GM12891 (cell line): ENCODE measurements around the gene MTHFR. TPM values are rescaled to one million over a fixed set of nuclear protein-coding genes. Genes with fewer than 3 reads are reported as not detected.

Experiments
- DNase-seq: peaks from one replicate; pipeline ENCODE4 v3.0.0; 2011; ENCODE audit warnings: low spot score; ENCODE audit not compliant: insufficient read length
- FAIRE-seq: peaks from 2 replicates; lab custom pipeline; 2011; peaks lifted over from hg19 to GRCh38; lab: Jason Lieb, UNC
- PAX5 ChIP-seq: IDR thresholded peaks from 2 replicates; pipeline ENCODE4 v1.6.1; 2011; ENCODE audit warnings: low read length, moderate library complexity, mild to moderate bottlenecking; ENCODE audit not compliant: insufficient read depth, severe bottlenecking
- POLR2A ChIP-seq: IDR thresholded peaks from 2 replicates; pipeline ENCODE4 v1.6.1; 2011; ENCODE audit warnings: low read depth, low read length, control low read depth
- POLR2AphosphoS5 ChIP-seq: IDR thresholded peaks from 2 replicates; pipeline ENCODE4 v1.6.1; 2011; ENCODE audit warnings: low read depth, low read length, control low read depth
- POU2F2 ChIP-seq: IDR thresholded peaks from 2 replicates; pipeline ENCODE4 v1.6.1; 2011; ENCODE audit warnings: low read depth, mild to moderate bottlenecking, control low read depth, low read length, moderate library complexity
- SPI1 ChIP-seq: IDR thresholded peaks from 2 replicates; pipeline ENCODE4 v1.6.1; 2011; ENCODE audit warnings: low read depth, low read length, control low read depth
- TAF1 ChIP-seq: IDR thresholded peaks from 2 replicates; pipeline ENCODE4 v1.6.1; 2011; ENCODE audit warnings: low read depth, low read length, control low read depth
- polyA plus RNA-seq: library from polyadenylated mRNA; unstranded; fragments of >200 nt; gene quantifications from one replicate; pipeline ENCODE4 v1.2.1, GENCODE V29; 2012; ENCODE audit warnings: low read depth, missing spikeins, inconsistent platforms; ENCODE audit not compliant: missing spikeins

The MTHFR gene
- 7.0 TPM for polyA plus RNA-seq

DNA sequence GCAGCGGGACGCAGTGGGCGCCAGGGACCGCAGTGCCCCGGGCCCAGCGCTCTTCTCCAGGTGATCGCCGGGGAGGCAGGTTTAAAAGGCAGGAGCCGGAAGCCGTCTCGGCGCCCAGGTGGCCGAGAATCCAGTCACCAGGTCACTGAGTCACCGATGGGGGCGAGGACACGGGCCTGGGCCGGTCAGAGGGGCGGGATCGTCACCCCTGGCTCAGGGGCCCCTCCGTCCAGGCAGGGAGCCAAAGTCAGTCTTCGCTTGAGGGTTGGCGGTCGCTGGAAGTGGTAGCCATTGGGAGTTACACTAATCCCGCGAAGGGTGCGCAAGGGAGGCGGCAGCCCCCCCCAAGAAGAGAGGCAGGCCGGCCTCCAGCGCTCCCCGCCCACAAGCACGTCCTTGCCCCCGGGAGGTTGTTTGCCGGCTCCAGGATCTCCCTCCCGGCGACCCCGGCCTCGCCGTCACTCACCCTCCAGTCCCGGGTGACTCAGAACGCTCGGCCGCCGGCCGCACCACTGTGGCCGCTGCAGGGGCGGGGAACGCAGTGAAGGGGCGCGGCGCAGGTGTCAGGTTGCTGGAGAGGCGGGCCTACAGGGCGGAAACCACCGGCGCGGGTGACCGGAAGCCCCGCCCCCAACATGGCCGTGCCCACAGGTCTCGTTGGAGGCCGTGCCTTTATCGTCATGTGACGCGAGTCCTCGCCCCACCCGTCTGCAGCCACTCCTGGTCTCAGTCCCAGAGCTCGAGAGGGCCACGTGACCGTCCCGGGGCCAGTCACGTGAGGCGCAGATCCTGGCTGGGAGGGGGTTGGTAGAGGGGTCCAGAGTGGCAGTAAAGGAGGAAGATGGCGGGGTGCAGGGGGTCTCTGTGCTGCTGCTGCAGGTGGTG, at the start of gene MTHFR, which contains the start of gene CLCN6:
TSS of gene MTHFR (minus strand) at position 543 of the 885 bp plus-strand sequence. CDS start 2,848 bp downstream, outside the sequence.
TSS of gene CLCN6 (plus strand) at position 770 of the 885 bp plus-strand sequence. CDS start at position 842, 72 bp downstream.
- FAIRE-seq, result peak; percentile 99
- peak; percentile 98 for DNase-seq
- TF ChIP-seq POLR2A, result 0 out of 2 replicates have a peak, but pooled peaks have one; percentile 33
- no peak for TF ChIP-seq PAX5
- TF ChIP-seq POLR2AphosphoS5, result peak; percentile 52
- TF ChIP-seq TAF1, result no peak; the same call in none of the 2 replicates
- no peak for TF ChIP-seq SPI1
- no peak for TF ChIP-seq POU2F2

- no peak for FAIRE-seq
- no peak for TF ChIP-seq POLR2A
- no peak for TF ChIP-seq POLR2AphosphoS5
- no peak for TF ChIP-seq SPI1
- no peak for TF ChIP-seq POU2F2
- no peak for TF ChIP-seq PAX5
- no peak for TF ChIP-seq TAF1
Measured at GRCh38 chr1:11855430-11855829, 49.7 kb upstream of the MTHFR start.

GRCh38 chr1:11854519-11854918, 48.8 kb upstream of the MTHFR start:
- DNase-seq (no peak), FAIRE-seq (no peak)
- TF ChIP-seq TAF1 (no peak), POLR2A (no peak), SPI1 (no peak), PAX5 (no peak), POU2F2 (no peak), POLR2AphosphoS5 (no peak)

More at GRCh38 chr1:11855430-11855829, 49.7 kb upstream of the MTHFR start:
- no peak for DNase-seq

GRCh38 chr1:11851180-11851579, 45.4 kb upstream of the MTHFR start:
- TF ChIP-seq SPI1 (no peak), PAX5 (no peak), POLR2AphosphoS5 (no peak), POU2F2 (no peak), POLR2A (no peak), TAF1 (no peak)
- no peak for DNase-seq
- FAIRE-seq, result no peak

DNA sequence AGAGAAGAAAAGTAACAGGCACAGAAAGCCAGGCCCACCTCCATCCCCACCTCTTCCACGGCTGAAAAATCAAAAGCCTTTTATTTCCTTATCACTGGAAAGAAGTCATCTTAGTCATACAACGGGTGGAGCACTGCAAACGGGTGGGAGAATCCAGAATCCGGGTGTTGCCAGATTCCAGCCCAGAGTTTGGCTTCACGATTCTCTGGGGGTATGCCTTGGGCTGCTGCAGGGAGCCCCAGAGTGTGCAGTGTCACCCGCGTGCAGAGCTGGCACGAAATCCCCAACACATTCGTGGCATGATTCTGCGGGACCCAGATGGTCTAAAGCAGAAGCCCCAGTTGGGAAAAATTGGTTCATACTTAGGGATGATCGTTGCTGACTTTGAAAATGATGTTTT, 44.4 kb upstream of the MTHFR start:
- DNase-seq (no peak), FAIRE-seq (no peak)
- TF ChIP-seq PAX5, result no peak

DNA sequence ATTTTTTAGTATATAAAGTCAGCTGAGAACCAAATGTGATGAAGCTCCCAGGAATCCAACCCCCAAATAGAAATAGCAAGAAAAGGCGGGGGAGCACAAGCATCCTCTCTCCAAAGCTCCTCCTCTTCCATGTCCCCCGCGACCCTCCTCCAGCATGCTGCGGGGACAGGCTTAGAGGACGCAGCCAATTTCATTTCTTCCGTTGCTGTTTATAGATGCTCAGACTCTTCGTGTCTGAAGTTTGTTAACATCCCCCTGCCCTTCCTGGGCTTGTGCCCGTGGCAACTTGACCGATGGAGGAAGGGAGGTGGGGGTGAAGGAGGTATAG, 42.6 kb upstream of the MTHFR start:
- DNase-seq (no peak), FAIRE-seq (no peak)
- no peak for TF ChIP-seq PAX5
- TF ChIP-seq POLR2AphosphoS5, result no peak
- no peak for TF ChIP-seq SPI1
- TF ChIP-seq POLR2A, result no peak
- no peak for TF ChIP-seq POU2F2
- TF ChIP-seq TAF1, result no peak

- DNase-seq (no peak), FAIRE-seq (no peak)
Measured at GRCh38 chr1:11847667-11848372, 42.1 kb upstream of the MTHFR start, which contains the start of gene NPPA. NPPA (minus strand) TSS chr1:11847783; CDS start chr1:11847684, 99 bp downstream.

GRCh38 chr1:11845641-11846335, 40.0 kb upstream of the MTHFR start:
- FAIRE-seq (peak; percentile 52), DNase-seq (no peak)
- TF ChIP-seq SPI1 (no peak), POLR2AphosphoS5 (no peak), POLR2A (no peak), TAF1 (no peak), POU2F2 (no peak), PAX5 (no peak)

More at GRCh38 chr1:11847667-11848372, 42.1 kb upstream of the MTHFR start, which contains the start of gene NPPA:
- TF ChIP-seq POLR2A (no peak), PAX5 (no peak), TAF1 (no peak), SPI1 (no peak), POU2F2 (no peak), POLR2AphosphoS5 (no peak)

- TF ChIP-seq POLR2A, result no peak
- TF ChIP-seq POLR2AphosphoS5, result no peak
- TF ChIP-seq SPI1, result no peak
- no peak for TF ChIP-seq POU2F2
- DNase-seq, result no peak
- peak; percentile 71 for FAIRE-seq
Measured at GRCh38 chr1:11842154-11843041, 36.6 kb upstream of the MTHFR start.
